Mucosa of gallbladder (tissue), 1 donor: Measurements from ENCODE around the gene ZNF70. TPM values are rescaled to one million over a fixed set of nuclear protein-coding genes. Genes with fewer than 3 reads are reported as not detected.

Source experiments
- DNase-seq: peaks from one replicate; pipeline ENCODE4 v3.0.0-alpha.2; 2020; ENCODE audit warnings: low spot score
- total RNA-seq: library from RNA; stranded (reverse); gene quantifications from one replicate; pipeline ENCODE4 v1.2.1, GENCODE V29; 2021
- donor health status: DM: no; HTN: no; CAD: no.

The ZNF70 gene
- total RNA-seq, 1 donor from 2014 or later: 6.8 TPM

DNA sequence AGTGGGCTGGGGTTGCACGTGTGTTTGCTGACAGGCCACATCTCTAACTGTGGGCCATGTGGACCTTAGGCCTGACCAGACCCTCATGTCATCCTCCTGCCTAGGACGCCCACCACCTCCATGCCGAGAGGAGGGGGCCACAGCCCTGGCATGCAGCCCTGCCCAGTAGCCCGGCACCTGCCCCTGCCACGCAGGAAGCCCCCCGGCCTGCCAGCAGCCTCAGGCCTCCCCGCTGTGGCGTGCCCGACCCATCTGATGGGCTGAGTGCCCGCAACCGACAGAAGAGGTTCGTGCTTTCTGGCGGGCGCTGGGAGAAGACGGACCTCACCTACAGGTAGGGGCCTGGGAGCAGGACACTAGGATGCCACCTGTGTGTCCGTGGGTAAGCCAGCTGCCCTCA, 28.2 kb upstream of the ZNF70 start:
- no peak for DNase-seq

DNA sequence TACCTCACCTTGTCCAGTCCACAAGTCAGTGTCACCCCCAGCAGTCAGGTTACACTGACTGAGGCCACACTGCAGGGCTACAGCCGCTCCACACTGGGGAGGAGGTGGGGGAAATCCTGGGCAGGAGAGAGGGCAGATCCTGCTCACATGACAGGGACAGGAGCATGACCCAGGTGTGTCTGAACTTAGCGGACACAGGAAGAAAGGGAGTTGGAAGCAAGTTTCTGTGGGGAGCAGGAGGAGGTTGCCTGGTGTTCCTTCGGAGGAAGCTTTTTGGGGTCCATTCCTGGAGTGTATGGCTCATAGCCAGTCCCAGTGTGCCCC, 27.6 kb upstream of the ZNF70 start:
- DNase-seq: no peak

- no peak for DNase-seq
Measured at GRCh38 chr22:23777776-23778576, 27.1 kb upstream of the ZNF70 start.

GRCh38 chr22:23775779-23776375, 25.0 kb upstream of the ZNF70 start:
- DNase-seq: no peak

- DNase-seq: peak; percentile 42
Measured at GRCh38 chr22:23774922-23775436, 24.1 kb upstream of the ZNF70 start.

DNA sequence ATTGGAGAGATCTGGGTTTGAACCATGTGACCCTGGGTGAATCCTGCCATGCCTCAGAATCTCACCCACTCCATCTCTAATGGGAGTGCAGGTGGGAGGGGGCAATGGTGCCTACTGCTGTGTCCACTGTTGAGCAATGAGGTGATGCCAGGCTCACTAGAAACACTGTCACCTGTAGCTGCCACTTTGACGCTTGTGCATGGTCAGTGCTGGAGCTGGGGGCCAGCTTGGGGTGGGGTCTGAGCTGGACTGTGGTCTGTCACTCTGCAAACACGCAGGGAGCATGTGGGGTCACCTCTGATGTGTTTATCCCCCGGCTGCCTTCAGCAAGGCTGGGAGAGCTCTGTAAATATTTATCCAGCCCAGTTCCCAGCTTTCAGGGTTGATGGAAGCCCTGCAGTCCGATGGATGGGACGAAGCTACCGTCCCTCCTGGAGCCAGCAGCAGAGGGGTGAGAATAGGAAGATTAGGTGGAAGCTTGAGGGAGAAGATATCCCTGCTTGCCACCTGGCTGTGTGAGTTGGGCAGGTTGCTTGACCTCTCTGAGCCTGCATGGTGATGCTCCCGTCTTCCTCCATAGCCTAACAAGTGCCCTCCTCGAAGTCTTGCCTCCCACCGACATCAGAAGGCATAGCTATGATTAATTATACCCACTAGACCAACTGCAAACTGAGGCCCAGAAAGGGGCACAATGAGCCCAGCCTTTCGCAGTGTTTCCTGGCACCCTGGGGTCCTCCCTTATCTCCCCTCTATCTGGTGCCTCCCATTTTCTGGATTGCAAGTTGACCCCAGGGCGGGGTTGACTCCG, 23.4 kb upstream of the ZNF70 start:
- DNase-seq: no peak

- DNase-seq: no peak
Measured at GRCh38 chr22:23773483-23774113, 22.7 kb upstream of the ZNF70 start.

DNA sequence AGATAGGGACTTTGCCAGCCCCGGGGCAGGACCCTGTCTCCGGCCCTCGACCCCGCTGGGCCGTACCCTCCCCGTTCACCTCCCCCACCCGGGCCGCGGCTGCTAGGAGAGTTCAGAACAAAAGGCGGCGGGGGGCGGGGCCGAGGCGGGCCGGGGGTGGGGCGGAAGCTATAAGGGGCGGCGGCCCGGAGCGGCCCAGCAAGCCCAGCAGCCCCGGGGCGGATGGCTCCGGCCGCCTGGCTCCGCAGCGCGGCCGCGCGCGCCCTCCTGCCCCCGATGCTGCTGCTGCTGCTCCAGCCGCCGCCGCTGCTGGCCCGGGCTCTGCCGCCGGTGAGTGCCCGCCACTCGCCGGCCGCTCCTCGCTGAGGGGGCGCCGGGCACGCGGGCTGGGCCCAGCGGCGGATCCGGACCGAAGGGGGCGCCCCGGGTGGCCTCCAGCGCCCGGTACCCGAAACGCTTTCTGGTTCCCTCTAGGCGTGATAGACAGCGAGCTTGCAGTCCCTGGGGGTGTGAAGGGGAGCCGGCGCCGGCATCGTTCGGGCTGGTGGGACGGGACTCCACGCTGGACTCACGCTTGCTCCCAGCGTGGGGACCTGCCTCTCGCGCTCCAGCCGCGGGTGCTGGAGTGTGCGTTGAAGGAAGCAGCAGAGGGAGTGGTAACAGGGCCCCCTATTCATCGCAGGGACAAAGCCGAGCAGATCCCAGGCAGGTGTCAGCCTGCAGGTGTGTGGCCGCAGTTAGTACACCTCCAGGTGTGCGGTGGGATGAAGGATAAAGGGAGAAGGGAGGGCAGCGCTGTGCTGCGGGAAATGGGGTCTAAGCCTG, 21.9 kb upstream of the ZNF70 start, which contains the start of gene MMP11:
Gene MMP11 (plus strand): TSS at position 201 of the 825 bp plus-strand sequence. CDS start 22 bp downstream, at position 223.
- DNase-seq: peak; percentile 42

GRCh38 chr22:23772315-23772648, 21.4 kb upstream of the ZNF70 start:
- no peak for DNase-seq

DNA sequence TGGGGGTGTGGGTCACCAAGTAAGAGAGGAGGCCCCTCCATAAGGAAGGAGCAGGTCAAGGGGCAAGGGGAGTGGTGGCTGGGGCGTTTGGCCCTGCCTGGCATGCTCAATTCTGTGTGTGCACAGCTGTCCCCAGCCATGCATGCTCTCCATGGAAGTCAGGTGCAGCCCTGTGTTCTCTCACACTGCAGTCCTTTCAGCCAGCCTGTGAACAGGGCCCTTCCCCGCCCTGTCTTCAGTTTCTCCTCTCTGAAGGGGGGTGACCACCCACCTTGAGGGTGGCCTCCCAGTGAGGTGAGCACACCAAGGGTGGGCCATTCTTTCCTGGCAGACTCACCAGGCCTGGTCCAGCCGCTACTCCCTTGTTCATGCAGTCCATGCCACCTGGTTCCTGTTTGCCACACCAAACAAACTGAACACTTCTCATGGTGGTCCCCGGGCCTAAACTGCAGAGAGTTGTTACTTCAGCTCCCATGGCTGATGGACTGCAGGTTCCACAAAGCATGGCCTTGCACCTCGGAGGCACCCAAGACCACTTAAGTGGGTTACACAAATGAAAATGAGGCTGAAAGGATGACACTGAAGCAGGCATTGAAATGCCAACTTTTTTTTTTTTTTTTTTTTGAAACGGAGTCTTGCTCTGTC, 18.5 kb upstream of the ZNF70 start:
- DNase-seq: no peak

GRCh38 chr22:23767673-23768548, 17.0 kb upstream of the ZNF70 start, which contains the start of gene CHCHD10:
Gene CHCHD10 (minus strand): TSS chr22:23767972. CDS start chr22:23767874, 98 bp downstream.
- peak; percentile 83 for DNase-seq

DNA sequence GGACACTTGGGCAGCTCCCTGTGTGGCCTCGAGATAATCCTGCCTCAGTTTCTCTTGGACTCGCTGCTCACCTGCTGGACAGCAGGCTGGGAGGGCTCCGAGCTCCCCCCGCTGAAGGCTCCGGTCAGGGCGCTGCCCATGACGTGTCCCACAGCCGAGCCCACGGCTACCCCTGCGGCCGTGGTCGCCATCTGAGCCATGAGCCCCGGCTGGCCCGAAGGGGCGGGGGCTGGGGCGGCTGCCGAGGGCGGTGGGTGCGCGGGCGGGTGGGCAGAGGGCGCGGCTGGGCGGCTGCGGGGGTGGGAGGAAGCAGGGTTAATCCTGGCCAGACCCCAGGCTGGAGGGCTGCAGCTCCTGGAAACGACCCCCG, 16.4 kb upstream of the ZNF70 start:
- DNase-seq: no peak

DNA sequence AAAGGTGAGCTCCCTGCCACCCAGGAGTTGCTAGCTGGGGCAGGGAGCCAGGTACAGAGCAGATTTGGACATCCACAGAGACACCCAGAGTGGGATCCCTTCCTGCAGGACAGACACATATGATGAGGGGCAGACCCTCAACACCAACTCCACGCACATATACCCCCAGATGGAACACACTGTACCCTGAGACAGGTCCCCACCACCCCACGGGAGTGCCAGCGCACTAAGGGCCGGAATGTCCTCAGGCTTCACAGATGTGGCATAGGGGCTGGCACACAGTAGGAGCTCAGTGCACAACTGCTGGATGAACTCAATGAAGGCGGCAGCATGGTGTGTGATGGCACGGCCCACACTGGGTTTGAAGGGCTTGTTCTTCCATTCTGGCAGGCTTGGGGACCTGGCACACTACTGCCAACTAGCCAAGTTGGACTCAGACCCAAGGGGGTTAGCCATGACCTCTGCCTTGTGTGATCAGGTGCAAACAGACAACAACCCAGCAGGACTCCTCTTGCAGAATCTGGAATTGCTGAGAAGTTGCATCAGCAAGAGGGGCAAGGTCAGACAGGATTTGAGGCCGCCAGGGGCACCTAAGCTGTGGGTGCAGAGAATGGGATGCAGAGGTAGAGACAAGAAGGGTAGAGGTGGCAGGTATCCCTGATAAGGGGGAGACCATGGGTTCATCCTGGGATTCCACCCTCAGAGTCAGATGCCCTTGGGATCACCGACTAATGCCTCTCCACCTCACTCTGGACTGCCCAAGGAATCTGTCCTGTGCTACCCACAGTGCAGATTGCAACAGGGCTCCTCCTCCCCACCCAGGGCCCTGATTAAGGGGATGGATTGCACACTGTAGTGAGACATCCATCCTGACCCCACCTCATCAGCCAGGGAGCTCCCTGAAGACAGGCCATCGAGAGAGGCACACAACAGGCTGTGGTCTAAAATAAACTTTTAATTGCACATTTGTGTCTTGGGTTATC, 14.3 kb upstream of the ZNF70 start:
- DNase-seq: no peak

DNA sequence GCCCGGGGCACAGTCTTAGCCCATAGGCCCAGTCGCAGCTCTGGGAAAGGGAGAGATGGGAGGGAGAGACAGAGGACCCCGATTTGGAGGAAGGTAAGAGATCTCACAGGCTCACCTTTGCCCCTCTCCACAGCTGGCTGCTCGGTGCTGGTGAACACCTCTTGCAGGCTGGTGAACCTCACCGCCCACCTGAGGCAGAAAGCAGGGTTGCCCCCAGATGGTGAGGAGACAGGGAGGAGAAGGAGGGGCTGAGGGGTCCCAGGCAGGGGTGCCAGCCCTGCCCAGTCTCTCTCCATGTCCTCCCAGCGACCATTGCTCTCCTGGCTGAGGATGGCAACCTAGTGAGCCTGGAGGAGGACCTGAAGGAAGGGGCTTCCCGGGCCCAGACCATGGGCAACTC, 13.0 kb upstream of the ZNF70 start:
- DNase-seq: no peak

GRCh38 chr22:23763579-23763945, 12.7 kb upstream of the ZNF70 start:
- no peak for DNase-seq

GRCh38 chr22:23762842-23763578, 12.1 kb upstream of the ZNF70 start, which contains the start of gene C22orf15:
Gene C22orf15 (plus strand): TSS chr22:23762990. CDS start chr22:23763307, 317 bp downstream.
- no peak for DNase-seq

GRCh38 chr22:23760056-23760455, 9.1 kb upstream of the ZNF70 start:
- no peak for DNase-seq

DNA sequence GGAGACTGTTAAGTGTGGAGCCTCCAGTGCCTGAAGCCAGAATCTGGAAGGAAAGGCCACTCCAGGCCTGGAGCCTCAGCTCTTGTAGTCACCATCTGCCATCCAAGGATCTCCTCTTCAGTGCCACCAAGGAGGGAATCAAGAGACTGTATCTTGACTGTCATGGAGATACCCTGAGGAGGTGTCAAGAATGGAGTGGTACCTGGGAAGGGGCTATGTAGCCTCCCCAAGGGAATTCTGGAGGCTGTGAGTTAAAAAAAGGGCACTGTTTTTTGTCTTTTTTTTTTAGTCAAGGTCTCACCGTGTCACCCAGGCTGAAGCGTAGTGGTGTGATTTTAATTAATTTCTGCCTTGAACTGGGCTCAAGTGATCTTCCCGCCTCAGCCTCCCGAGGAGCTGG, 8.7 kb upstream of the ZNF70 start:
- no peak for DNase-seq
